K562 (cell line): Measurements from ENCODE around the gene PYGO2. TPM values are rescaled to one million over a fixed set of nuclear protein-coding genes. Genes with fewer than 3 reads are reported as not detected.

Source experiments
- CAMTA2 ChIP-seq: fragments of 250-450 bp; sonication (Bioruptor Pico); conservative IDR thresholded peaks from 2 replicates; pipeline ENCODE4 v1.5.1; 2022
- L3MBTL2 ChIP-seq: fragments of 450-650 bp; IDR thresholded peaks from 2 replicates; pipeline ENCODE4 v1.6.1; 2016; ENCODE audit warnings: mild to moderate bottlenecking, moderate library complexity
- MTA2 ChIP-seq: fragments of 450-650 bp; IDR thresholded peaks from 2 replicates; pipeline ENCODE4 v1.6.1; 2016; ENCODE audit warnings: low read depth
- NELFE ChIP-seq: IDR thresholded peaks from 2 replicates; pipeline ENCODE4 v1.6.1; 2011; ENCODE audit warnings: mild to moderate bottlenecking; ENCODE audit not compliant: insufficient read depth, insufficient read length
- OTX1 ChIP-seq: fragments of 450-650 bp; formaldehyde crosslinking; IDR thresholded peaks from 2 replicates; pipeline ENCODE4 v1.4.0; 2022; ENCODE audit warnings: mild to moderate bottlenecking
- RBM34 ChIP-seq: fragments of 200-400 bp; formaldehyde crosslinking; IDR thresholded peaks from 2 replicates; pipeline ENCODE4 v1.6.1; 2018; ENCODE audit warnings: low read length, borderline replicate concordance; ENCODE audit not compliant: insufficient read depth
- SMARCA4 ChIP-seq: fragments of 450-650 bp; IDR thresholded peaks from 2 replicates; pipeline ENCODE4 v1.6.1; 2016
- TAL1 ChIP-seq: fragments of 450-650 bp; IDR thresholded peaks from 2 replicates; pipeline ENCODE4 v1.6.1; 2016; ENCODE audit warnings: mild to moderate bottlenecking
- polyA plus RNA-seq, 8 experiments: library from polyadenylated mRNA; depleted of rRNA in 4 of 8; stranded (reverse) in 5 of 8; unstranded in 3 of 8; fragments of >200 nt; fragmentation: Nextera tagmentation in 2 of 8; fragmentation: Illumina TruSeq in 1 of 8; extraction: Ambion mirVana in 2 of 8; extraction: Trizol in 1 of 8; gene quantifications; 2 replicates each; pipeline versions ENCODE4 v1.2.1 to v1.2.3, GENCODE V29; 2011 to 2014; ENCODE audit warnings: inconsistent platforms in 1 of 8, missing spikeins in 1 of 8
- total RNA-seq, 7 experiments: library from RNA; depleted of rRNA in 6 of 7; stranded (reverse); fragments of >200 nt in 6 of 7; fragmentation: Illumina TruSeq in 2 of 7; extraction: Trizol in 2 of 7; gene quantifications; 2 replicates each; pipeline versions ENCODE4 v1.2.1 to v1.2.3, GENCODE V29; 2011 to 2021; ENCODE audit warnings: low replicate concordance in 1 of 7
- TF ChIP-seq, protein P1 (sequence below): fragments of 450-650 bp; IDR thresholded peaks from 2 replicates; pipeline ENCODE4 v1.6.1; 2018; ENCODE audit not compliant: partially characterized antibody
- TF ChIP-seq, protein P2 (sequence below): fragments of 450-650 bp; IDR thresholded peaks from 2 replicates; pipeline ENCODE4 v1.6.1; 2016; ENCODE audit warnings: mild to moderate bottlenecking, moderate library complexity
- TF ChIP-seq, protein P3 (sequence below): IDR thresholded peaks from 2 replicates; pipeline ENCODE4 v1.6.1; 2011; ENCODE audit not compliant: insufficient read length; ENCODE audit errors: extremely low read depth

The PYGO2 gene
- total and polyA plus RNA-seq, 9 of the 15 experiments (the other 6 are each of a cell fraction or from before 2014, with no cell fraction given): 8.3 to 36.2 (median 18.2) TPM

DNA sequence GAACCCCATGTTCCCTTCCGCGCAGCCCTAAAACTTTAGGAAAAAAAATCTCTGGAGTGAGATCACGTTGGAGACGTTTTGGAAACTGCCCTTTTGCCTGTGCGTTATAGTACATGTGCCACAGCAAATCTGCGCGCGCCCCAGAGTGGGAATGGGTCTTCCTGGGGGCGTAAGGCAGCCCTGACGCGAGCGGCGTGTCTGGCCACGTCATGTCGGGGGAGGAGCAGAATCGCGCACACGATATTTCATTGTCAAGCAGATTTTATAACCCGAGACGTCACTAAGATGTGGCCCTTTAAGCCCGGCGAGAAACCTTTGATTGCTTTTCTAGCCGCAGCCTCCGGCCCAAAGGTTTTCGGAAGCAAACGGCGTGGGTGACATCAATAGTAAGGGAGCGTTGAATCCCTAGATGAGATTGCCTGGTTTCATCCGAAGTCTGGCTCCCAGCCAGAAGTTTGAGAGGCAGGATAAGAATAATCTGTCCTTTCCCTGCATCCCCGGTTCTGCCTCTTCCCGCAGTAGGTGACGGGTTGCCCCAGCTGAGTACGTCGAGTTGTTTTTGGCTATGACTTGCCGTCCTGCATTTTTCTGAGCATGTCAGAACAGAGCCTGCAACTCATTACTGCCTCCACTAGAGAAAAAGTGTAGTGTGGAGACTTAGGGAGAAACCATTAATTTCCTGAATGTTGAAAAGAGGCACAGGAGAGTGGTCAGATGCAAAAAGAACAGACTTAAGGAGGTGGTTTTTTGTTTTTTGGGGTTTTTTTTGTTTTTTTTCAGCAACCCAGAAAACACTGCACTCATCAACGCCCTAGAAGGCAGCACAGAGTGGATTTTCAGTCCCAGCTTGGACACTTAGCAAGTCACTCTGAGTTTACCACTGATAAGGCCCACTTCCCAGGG lies 24.2 kb downstream of the PYGO2 start (continued):
- TF ChIP-seq, protein P1, sequence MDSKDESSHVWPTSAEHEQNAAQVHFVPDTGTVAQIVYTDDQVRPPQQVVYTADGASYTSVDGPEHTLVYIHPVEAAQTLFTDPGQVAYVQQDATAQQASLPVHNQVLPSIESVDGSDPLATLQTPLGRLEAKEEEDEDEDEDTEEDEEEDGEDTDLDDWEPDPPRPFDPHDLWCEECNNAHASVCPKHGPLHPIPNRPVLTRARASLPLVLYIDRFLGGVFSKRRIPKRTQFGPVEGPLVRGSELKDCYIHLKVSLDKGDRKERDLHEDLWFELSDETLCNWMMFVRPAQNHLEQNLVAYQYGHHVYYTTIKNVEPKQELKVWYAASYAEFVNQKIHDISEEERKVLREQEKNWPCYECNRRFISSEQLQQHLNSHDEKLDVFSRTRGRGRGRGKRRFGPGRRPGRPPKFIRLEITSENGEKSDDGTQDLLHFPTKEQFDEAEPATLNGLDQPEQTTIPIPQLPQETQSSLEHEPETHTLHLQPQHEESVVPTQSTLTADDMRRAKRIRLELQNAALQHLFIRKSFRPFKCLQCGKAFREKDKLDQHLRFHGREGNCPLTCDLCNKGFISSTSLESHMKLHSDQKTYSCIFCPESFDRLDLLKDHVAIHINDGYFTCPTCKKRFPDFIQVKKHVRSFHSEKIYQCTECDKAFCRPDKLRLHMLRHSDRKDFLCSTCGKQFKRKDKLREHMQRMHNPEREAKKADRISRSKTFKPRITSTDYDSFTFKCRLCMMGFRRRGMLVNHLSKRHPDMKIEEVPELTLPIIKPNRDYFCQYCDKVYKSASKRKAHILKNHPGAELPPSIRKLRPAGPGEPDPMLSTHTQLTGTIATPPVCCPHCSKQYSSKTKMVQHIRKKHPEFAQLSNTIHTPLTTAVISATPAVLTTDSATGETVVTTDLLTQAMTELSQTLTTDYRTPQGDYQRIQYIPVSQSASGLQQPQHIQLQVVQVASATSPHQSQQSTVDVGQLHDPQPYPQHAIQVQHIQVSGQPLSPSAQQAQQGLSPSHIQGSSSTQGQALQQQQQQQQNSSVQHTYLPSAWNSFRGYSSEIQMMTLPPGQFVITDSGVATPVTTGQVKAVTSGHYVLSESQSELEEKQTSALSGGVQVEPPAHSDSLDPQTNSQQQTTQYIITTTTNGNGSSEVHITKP: peak; percentile 100
- TF ChIP-seq, protein P2, sequence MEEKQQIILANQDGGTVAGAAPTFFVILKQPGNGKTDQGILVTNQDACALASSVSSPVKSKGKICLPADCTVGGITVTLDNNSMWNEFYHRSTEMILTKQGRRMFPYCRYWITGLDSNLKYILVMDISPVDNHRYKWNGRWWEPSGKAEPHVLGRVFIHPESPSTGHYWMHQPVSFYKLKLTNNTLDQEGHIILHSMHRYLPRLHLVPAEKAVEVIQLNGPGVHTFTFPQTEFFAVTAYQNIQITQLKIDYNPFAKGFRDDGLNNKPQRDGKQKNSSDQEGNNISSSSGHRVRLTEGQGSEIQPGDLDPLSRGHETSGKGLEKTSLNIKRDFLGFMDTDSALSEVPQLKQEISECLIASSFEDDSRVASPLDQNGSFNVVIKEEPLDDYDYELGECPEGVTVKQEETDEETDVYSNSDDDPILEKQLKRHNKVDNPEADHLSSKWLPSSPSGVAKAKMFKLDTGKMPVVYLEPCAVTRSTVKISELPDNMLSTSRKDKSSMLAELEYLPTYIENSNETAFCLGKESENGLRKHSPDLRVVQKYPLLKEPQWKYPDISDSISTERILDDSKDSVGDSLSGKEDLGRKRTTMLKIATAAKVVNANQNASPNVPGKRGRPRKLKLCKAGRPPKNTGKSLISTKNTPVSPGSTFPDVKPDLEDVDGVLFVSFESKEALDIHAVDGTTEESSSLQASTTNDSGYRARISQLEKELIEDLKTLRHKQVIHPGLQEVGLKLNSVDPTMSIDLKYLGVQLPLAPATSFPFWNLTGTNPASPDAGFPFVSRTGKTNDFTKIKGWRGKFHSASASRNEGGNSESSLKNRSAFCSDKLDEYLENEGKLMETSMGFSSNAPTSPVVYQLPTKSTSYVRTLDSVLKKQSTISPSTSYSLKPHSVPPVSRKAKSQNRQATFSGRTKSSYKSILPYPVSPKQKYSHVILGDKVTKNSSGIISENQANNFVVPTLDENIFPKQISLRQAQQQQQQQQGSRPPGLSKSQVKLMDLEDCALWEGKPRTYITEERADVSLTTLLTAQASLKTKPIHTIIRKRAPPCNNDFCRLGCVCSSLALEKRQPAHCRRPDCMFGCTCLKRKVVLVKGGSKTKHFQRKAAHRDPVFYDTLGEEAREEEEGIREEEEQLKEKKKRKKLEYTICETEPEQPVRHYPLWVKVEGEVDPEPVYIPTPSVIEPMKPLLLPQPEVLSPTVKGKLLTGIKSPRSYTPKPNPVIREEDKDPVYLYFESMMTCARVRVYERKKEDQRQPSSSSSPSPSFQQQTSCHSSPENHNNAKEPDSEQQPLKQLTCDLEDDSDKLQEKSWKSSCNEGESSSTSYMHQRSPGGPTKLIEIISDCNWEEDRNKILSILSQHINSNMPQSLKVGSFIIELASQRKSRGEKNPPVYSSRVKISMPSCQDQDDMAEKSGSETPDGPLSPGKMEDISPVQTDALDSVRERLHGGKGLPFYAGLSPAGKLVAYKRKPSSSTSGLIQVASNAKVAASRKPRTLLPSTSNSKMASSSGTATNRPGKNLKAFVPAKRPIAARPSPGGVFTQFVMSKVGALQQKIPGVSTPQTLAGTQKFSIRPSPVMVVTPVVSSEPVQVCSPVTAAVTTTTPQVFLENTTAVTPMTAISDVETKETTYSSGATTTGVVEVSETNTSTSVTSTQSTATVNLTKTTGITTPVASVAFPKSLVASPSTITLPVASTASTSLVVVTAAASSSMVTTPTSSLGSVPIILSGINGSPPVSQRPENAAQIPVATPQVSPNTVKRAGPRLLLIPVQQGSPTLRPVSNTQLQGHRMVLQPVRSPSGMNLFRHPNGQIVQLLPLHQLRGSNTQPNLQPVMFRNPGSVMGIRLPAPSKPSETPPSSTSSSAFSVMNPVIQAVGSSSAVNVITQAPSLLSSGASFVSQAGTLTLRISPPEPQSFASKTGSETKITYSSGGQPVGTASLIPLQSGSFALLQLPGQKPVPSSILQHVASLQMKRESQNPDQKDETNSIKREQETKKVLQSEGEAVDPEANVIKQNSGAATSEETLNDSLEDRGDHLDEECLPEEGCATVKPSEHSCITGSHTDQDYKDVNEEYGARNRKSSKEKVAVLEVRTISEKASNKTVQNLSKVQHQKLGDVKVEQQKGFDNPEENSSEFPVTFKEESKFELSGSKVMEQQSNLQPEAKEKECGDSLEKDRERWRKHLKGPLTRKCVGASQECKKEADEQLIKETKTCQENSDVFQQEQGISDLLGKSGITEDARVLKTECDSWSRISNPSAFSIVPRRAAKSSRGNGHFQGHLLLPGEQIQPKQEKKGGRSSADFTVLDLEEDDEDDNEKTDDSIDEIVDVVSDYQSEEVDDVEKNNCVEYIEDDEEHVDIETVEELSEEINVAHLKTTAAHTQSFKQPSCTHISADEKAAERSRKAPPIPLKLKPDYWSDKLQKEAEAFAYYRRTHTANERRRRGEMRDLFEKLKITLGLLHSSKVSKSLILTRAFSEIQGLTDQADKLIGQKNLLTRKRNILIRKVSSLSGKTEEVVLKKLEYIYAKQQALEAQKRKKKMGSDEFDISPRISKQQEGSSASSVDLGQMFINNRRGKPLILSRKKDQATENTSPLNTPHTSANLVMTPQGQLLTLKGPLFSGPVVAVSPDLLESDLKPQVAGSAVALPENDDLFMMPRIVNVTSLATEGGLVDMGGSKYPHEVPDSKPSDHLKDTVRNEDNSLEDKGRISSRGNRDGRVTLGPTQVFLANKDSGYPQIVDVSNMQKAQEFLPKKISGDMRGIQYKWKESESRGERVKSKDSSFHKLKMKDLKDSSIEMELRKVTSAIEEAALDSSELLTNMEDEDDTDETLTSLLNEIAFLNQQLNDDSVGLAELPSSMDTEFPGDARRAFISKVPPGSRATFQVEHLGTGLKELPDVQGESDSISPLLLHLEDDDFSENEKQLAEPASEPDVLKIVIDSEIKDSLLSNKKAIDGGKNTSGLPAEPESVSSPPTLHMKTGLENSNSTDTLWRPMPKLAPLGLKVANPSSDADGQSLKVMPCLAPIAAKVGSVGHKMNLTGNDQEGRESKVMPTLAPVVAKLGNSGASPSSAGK: no peak
- no peak for TF ChIP-seq MTA2
- no peak for TF ChIP-seq RBM34
- no peak for TF ChIP-seq OTX1 (CRISPR knock-in tag)
- TF ChIP-seq CAMTA2 (CRISPR knock-in tag): no peak
- TF ChIP-seq SMARCA4: peak; percentile 47; the same call in 1 of the 2 replicates
- TF ChIP-seq TAL1: peak; percentile 29; the same call in 1 of the 2 replicates
- TF ChIP-seq L3MBTL2: peak; percentile 23; the same call in 1 of the 2 replicates
- TF ChIP-seq, protein P3, sequence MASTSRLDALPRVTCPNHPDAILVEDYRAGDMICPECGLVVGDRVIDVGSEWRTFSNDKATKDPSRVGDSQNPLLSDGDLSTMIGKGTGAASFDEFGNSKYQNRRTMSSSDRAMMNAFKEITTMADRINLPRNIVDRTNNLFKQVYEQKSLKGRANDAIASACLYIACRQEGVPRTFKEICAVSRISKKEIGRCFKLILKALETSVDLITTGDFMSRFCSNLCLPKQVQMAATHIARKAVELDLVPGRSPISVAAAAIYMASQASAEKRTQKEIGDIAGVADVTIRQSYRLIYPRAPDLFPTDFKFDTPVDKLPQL: no peak
- no peak for TF ChIP-seq NELFE
